Measurements from ENCODE around the gene RPUSD1. TPM values are rescaled to one million over a fixed set of nuclear protein-coding genes. Genes with fewer than 3 reads are reported as not detected.
"Not testable (repeated sequence)": the region's sequence is repeated elsewhere in the genome, so short reads cannot be mapped to it uniquely, and the experiment has no call there.

Gene RPUSD1
- total RNA-seq, 1 donor from 2014 or later = 23.0 TPM

- DNase-seq (ENCODE audit: low spot score in 2 of 2, unreplicated experiment in 2 of 2) = no peak
These were observed 42.4 kb downstream of the RPUSD1 start for GRCh38 chr16:745739-746138.

GRCh38 chr16:743794-744500, 44.2 kb downstream of the RPUSD1 start:
- H3K27ac Mint-ChIP-seq = no peak overlapping the region
- DNase-seq (ENCODE audit: low spot score in 2 of 2, unreplicated experiment in 2 of 2) = no peak
- no peaks in the 10 kb centered on the region for H3K27me3 Mint-ChIP-seq (ENCODE audit: low read depth)
- H3K4me3 Mint-ChIP-seq = no peak overlapping the region
- peaks cover 9% of the 10 kb centered on the region for H3K4me1 Mint-ChIP-seq
- H3K36me3 Mint-ChIP-seq = no peaks in the 10 kb centered on the region
- peak; percentile 30 for TF ChIP-seq CTCF (IDR thresholded peaks at IDR 0.05; ENCODE audit: unreplicated experiment)
- no peaks in the 10 kb centered on the region for H3K9me3 Mint-ChIP-seq

More at GRCh38 chr16:745739-746138, 42.4 kb downstream of the RPUSD1 start:
- H3K27ac Mint-ChIP-seq = no peak overlapping the region
- peaks cover 3% of the 10 kb centered on the region for H3K4me1 Mint-ChIP-seq
- TF ChIP-seq CTCF (IDR thresholded peaks at IDR 0.05; ENCODE audit: unreplicated experiment) = peak; percentile 53
- H3K4me3 Mint-ChIP-seq = no peak overlapping the region
- no peaks in the 10 kb centered on the region for H3K36me3 Mint-ChIP-seq
- H3K9me3 Mint-ChIP-seq = no peaks in the 10 kb centered on the region
- no peaks in the 10 kb centered on the region for H3K27me3 Mint-ChIP-seq (ENCODE audit: low read depth)

GRCh38 chr16:742894-743293, 45.3 kb downstream of the RPUSD1 start:
- not testable (repeated sequence) for DNase-seq (ENCODE audit: low spot score in 2 of 2, unreplicated experiment in 2 of 2); H3K9me3 Mint-ChIP-seq; H3K36me3 Mint-ChIP-seq; H3K4me3 Mint-ChIP-seq; H3K27ac Mint-ChIP-seq; H3K4me1 Mint-ChIP-seq; H3K27me3 Mint-ChIP-seq (ENCODE audit: low read depth)

- no peaks in the 10 kb centered on the region for H3K9me3 Mint-ChIP-seq
- H3K27ac Mint-ChIP-seq = no peak overlapping the region
- no peak for TF ChIP-seq CTCF (IDR thresholded peaks at IDR 0.05; ENCODE audit: unreplicated experiment)
- H3K36me3 Mint-ChIP-seq = peaks cover 5% of the 10 kb centered on the region
- DNase-seq (ENCODE audit: low spot score in 2 of 2, unreplicated experiment in 2 of 2) = no peak
- peak overlapping the region; percentile 79 for H3K4me3 Mint-ChIP-seq
- no peaks in the 10 kb centered on the region for H3K27me3 Mint-ChIP-seq (ENCODE audit: low read depth)
- peaks cover 9% of the 10 kb centered on the region for H3K4me1 Mint-ChIP-seq
These were observed 46.1 kb downstream of the RPUSD1 start for GRCh38 chr16:741986-742629.

- peak within 1 kb of the TSS; percentile 79 for H3K4me3 Mint-ChIP-seq
- peak; percentile 93 for TF ChIP-seq CTCF (IDR thresholded peaks at IDR 0.05; ENCODE audit: unreplicated experiment)
- no peaks in the 10 kb centered on the region for H3K27me3 Mint-ChIP-seq (ENCODE audit: low read depth)
- H3K4me1 Mint-ChIP-seq = peaks cover 9% of the 10 kb centered on the region
- peaks cover 5% of the 10 kb centered on the region for H3K36me3 Mint-ChIP-seq
- no peaks in the 10 kb centered on the region for H3K9me3 Mint-ChIP-seq
- peak within 1 kb of the TSS; percentile 80 for H3K27ac Mint-ChIP-seq
- DNase-seq (ENCODE audit: low spot score in 2 of 2, unreplicated experiment in 2 of 2) = peak; percentile 94 to 99
These were observed 47.2 kb downstream of the RPUSD1 start, which contains the start of gene CIAO3 for GRCh38 chr16:740764-741505. Gene CIAO3, minus strand, starts transcription at chr16:740997. Its CDS starts 12 bp downstream, at chr16:740985.

GRCh38 chr16:740459-740763, 47.8 kb downstream of the RPUSD1 start:
- Mint-ChIP-seq H3K4me1 (peaks cover 9% of the 10 kb centered on the region), H3K9me3 (no peaks in the 10 kb centered on the region), H3K36me3 (peaks cover 6% of the 10 kb centered on the region), H3K27ac (no peak overlapping the region), H3K4me3 (peak overlapping the region; percentile 79), H3K27me3 (ENCODE audit: low read depth) (no peaks in the 10 kb centered on the region)
- DNase-seq (ENCODE audit: low spot score in 2 of 2, unreplicated experiment in 2 of 2) = no peak
- no peak for TF ChIP-seq CTCF (IDR thresholded peaks at IDR 0.05; ENCODE audit: unreplicated experiment)

Data from mesothelial cell of epicardium (in vitro differentiated cells).